A673 (cell line): ENCODE results near the gene IL10RA. TPM values are rescaled to one million over a fixed set of nuclear protein-coding genes. Genes with fewer than 3 reads are reported as not detected.

ENCODE experiments used
- BruUV-seq: library from RNA; stranded (reverse); fragments of 400-500 nt; replicated peaks from 2 replicates; lab custom pipeline; 2021; lab: Mats Ljungman, UMichigan
- CTCF ChIA-PET: fragments of 300-600 bp; sonication (Branson Sonifier 250); formaldehyde crosslinking; loops from one replicate; lab custom pipeline; 2022; ENCODE audit warnings: antibody characterized with exemption; lab: Charles Lee
- POLR2A ChIA-PET: fragments of 300-600 bp; sonication (Branson Sonifier 250); formaldehyde crosslinking; loops from one replicate; lab custom pipeline; 2022; ENCODE audit warnings: antibody characterized with exemption; ENCODE audit not compliant: low non-redundant PET; lab: Charles Lee
- DNase-seq: peaks from one replicate; pipeline ENCODE4 v3.0.0-alpha.2; 2015; ENCODE audit warnings: low spot score
- H3K27ac ChIP-seq: fragments of 200-600 bp; sonication (generic); 2 replicates; pipeline ENCODE4 v1.5.1; 2016; ENCODE audit warnings: mixed run types, low read depth, mild to moderate bottlenecking, mixed read lengths, antibody characterized with exemption, low read length; ENCODE audit not compliant: poor library complexity, severe bottlenecking
- H3K27me3 ChIP-seq: fragments of 200-600 bp; sonication (generic); replicated peaks from 2 replicates; pipeline ENCODE4 v1.6.1; 2017; ENCODE audit warnings: mixed run types, low read depth, mild to moderate bottlenecking, mixed read lengths, antibody characterized with exemption, low read length; ENCODE audit not compliant: insufficient read depth, poor library complexity
- H3K36me3 ChIP-seq: fragments of 200-600 bp; sonication (generic); 2 replicates; pipeline ENCODE4 v1.6.1; 2016; ENCODE audit warnings: mixed run types, mild to moderate bottlenecking, mixed read lengths, antibody characterized with exemption, low read length; ENCODE audit not compliant: insufficient read depth, poor library complexity, severe bottlenecking
- H3K4me1 ChIP-seq: fragments of 200-600 bp; sonication (generic); 2 replicates; pipeline ENCODE4 v1.6.1; 2017; ENCODE audit warnings: mixed run types, mild to moderate bottlenecking, mixed read lengths, antibody characterized with exemption, low read length; ENCODE audit not compliant: insufficient read depth, poor library complexity, severe bottlenecking
- H3K4me3 ChIP-seq: fragments of 200-600 bp; sonication (generic); 2 replicates; pipeline ENCODE4 v1.5.1; 2016; ENCODE audit warnings: low read depth, mixed run types, mild to moderate bottlenecking, mixed read lengths, low read length; ENCODE audit not compliant: poor library complexity, severe bottlenecking
- H3K9me3 ChIP-seq: fragments of 200-600 bp; sonication (generic); 2 replicates; pipeline ENCODE4 v1.6.1; 2016; ENCODE audit warnings: mixed run types, low read depth, mild to moderate bottlenecking, mixed read lengths, antibody characterized with exemption, low read length; ENCODE audit not compliant: poor library complexity, severe bottlenecking
- EZH2 ChIP-seq: fragments of 200-600 bp; sonication (generic); IDR thresholded peaks from 2 replicates; pipeline ENCODE4 v1.6.1; 2017; ENCODE audit warnings: borderline replicate concordance, low read depth, mild to moderate bottlenecking, mixed read lengths, antibody characterized with exemption, low read length; ENCODE audit not compliant: poor library complexity, severe bottlenecking
- intact Hi-C: fragments of 100-400 bp; cut with micrococcal nuclease; formaldehyde crosslinking; loops from one replicate; pipeline ENCODE4 v1.10.0; 2022; ENCODE audit not compliant: unreplicated experiment
- total RNA-seq: library from RNA; stranded (reverse); gene quantifications from 2 replicates; pipeline ENCODE4 v1.2.3, GENCODE V29; 2021
- TF ChIP-seq, protein P1 (sequence below): fragments of 300-800, 200-600 bp; sonication (generic); conservative IDR thresholded peaks from 2 replicates; pipeline ENCODE4 v1.5.1; 2017; ENCODE audit warnings: low read depth, mild to moderate bottlenecking, antibody characterized with exemption, low read length, moderate library complexity, mixed read lengths

Gene IL10RA
- total RNA-seq, 1 experiment from 2014 or later = not detected

DNA sequence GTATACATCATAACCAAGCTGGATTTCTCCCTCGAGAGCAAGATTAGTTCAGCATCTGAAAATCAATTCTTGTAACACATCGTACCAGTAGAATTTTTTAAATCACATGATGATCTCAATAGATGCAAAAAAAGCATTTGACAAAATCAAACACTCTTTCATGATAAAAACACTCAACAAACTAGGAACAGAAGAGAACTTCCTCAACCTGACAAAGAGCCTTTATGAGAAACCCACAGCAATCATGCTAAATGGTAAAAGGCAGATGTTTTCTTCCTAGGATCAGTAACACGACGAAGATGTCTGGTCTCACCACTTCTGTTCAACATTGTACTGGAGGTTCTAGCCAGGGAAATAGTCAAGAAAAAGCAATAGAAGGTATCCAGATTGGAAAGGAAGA is 56.6 kb downstream of the IL10RA start:
- ChIA-PET POLR2A (no interaction called here), CTCF (no interaction called here)
- TF ChIP-seq EZH2 = no peak
- TF ChIP-seq, protein P1, sequence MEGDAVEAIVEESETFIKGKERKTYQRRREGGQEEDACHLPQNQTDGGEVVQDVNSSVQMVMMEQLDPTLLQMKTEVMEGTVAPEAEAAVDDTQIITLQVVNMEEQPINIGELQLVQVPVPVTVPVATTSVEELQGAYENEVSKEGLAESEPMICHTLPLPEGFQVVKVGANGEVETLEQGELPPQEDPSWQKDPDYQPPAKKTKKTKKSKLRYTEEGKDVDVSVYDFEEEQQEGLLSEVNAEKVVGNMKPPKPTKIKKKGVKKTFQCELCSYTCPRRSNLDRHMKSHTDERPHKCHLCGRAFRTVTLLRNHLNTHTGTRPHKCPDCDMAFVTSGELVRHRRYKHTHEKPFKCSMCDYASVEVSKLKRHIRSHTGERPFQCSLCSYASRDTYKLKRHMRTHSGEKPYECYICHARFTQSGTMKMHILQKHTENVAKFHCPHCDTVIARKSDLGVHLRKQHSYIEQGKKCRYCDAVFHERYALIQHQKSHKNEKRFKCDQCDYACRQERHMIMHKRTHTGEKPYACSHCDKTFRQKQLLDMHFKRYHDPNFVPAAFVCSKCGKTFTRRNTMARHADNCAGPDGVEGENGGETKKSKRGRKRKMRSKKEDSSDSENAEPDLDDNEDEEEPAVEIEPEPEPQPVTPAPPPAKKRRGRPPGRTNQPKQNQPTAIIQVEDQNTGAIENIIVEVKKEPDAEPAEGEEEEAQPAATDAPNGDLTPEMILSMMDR = no peak
- BruUV-seq = no TSS peak
- H3K4me1 ChIP-seq = no peaks in the 10 kb centered on the region
- H3K9me3 ChIP-seq = no peaks in the 10 kb centered on the region
- intact Hi-C loops = no loop called here
- H3K27me3 ChIP-seq = peaks cover 54% of the 10 kb centered on the region
- no peak overlapping the region for H3K4me3 ChIP-seq
- no peak for DNase-seq
- no peak overlapping the region for H3K27ac ChIP-seq
- no peaks in the 10 kb centered on the region for H3K36me3 ChIP-seq

DNA sequence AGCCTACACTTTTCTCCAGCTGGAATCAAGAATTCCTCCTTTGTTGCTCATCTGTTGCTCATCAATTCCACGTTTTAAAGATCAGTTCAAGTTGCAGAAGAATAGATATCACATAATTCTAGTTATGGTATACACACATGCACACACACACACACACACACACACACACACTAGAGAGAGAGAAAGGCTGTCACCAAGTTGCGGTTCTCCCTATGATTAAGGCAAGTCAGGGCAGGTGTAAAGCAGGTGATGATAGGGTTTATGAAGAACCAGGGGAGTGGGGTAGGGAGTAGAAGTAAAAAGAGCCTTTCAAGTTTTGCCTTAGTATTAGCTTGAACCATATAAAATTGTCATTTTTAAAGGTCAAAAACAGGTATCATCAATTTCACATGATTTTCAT is 59.0 kb downstream of the IL10RA start:
- CTCF ChIA-PET = no interaction called here
- no TSS peak for BruUV-seq
- Histone ChIP-seq H3K27me3 (peaks cover 61% of the 10 kb centered on the region), H3K4me1 (no peaks in the 10 kb centered on the region), H3K9me3 (no peaks in the 10 kb centered on the region), H3K36me3 (no peaks in the 10 kb centered on the region), H3K4me3 (no peak overlapping the region), H3K27ac (no peak overlapping the region)
- no peak for TF ChIP-seq EZH2
- TF ChIP-seq, protein P1 = no peak
- POLR2A ChIA-PET = no interaction called here
- intact Hi-C loops = no loop called here
- DNase-seq = no peak

DNA sequence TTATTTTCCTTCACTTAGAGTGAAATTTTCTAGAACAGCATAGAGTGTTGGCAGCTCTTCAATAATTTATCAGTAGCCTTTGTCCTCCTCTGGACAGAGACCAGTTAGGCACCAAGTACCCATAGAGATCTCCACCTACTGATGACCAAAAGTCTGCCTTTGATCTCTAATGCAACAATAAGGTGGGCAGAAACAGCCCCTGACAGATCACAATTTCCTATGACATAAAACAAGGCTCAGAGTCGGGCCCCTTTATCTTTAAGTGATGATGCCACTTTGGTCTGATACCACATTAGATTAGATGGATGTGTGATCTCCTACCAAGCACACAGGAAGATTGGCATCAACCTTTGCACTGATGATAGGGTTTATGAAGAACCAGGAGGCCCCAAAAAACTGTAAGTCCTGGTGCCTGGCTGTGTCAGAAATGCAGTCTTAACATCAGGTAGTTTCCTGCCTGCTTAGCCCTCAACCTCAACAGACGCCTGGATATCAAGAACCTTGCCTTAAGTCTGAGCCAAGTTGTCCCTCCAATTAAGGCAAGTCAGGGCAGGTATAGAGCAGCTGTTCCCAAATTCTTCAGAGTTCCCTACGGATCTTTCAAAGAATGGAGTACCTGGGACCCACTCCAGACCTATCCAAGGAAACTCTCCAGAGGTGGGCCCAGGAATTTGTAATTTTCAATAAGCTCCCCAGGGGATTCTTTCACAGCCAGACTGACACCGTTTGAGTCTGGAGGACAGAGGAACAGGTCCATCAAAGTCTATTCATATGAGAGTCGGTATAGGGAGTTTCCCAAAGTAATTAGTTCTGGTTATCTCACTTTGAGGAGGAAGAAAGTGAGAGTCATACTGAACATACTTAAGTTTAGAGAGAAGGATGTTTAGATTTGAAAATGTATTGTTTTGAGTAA is 60.1 kb downstream of the IL10RA start:
- no peak for DNase-seq
- CTCF ChIA-PET = no interaction called here
- BruUV-seq = no TSS peak
- Histone ChIP-seq H3K27ac (no peak overlapping the region), H3K9me3 (no peaks in the 10 kb centered on the region), H3K27me3 (peaks cover 61% of the 10 kb centered on the region), H3K36me3 (no peaks in the 10 kb centered on the region), H3K4me3 (no peak overlapping the region), H3K4me1 (no peaks in the 10 kb centered on the region)
- POLR2A ChIA-PET = interaction anchor here (0.6 kb wide), 1 partner anchor 8 kb away, joined by 10 read pairs; no protein-coding TSS in a partner anchor
- TF ChIP-seq, protein P1 = no peak
- no peak for TF ChIP-seq EZH2
- intact Hi-C loops = no loop called here
